ENCODE results near the gene ALG6.

Gene ALG6

DNA sequence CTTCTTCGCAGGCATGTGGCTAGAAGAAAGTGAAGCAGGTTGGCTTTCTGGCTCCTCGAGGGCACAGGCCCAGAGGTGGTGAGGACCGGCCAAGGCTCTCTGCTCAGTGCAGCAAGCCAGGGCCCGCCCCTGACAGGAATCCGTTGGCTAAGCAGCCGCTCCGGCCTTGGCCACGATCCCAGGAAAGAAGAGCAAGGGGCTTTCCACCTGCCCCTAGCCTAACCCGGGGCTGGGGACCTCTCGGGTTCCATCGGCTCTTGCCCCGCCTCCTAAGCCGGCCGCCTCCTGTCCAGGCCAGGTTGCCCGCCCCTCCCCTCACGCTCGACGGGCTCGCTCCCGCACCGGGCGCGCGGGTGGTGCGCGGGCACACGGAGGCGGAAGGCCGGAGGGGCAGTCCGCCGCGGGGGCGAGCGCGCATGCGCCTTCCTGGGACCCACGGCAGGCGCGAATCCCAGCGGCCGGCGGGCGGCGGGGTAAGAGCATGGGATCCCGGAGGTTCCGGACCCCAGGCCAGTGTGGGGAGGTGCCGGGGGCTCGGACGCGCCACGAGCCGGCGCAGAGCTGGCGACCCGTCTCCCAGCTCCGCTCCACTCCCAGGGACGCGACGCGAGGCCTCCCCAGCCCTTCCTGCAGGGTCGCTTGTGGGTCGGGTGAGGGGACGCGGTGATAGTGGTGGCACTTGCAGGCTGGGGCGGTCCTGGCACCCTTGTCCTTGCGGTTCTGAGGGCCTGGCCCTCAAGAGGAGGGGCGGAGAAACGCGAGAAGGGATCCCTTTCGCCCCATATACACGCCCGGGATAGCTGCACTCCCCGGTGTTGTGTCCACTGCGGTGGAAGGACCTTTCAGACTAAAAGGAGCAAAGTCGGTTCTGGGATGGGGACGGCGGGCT lies at the start of gene ALG6:
ALG6 (plus strand) TSS at position 413 of the 889 bp plus-strand sequence. CDS start 3,351 bp downstream, outside the sequence.
- DNase-seq, result peak; percentile 85

DNA sequence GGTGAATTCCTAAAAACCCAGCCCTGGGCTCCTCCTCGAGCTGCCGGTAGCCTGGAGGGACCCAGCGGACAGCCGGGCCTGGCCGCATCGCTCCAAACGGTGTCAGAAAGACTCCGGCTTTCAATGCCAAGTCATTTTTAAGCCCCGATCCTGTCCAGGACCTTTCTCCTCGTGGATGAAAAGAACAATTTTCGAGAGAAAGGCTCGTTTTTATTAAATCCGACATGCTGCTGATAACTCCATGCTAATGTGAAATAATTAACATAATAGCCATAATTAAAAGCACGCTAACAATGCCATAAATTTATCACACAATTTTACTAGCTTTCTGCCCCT lies 49.6 kb upstream of the ALG6 start:
- DNase-seq, result no peak

DNA sequence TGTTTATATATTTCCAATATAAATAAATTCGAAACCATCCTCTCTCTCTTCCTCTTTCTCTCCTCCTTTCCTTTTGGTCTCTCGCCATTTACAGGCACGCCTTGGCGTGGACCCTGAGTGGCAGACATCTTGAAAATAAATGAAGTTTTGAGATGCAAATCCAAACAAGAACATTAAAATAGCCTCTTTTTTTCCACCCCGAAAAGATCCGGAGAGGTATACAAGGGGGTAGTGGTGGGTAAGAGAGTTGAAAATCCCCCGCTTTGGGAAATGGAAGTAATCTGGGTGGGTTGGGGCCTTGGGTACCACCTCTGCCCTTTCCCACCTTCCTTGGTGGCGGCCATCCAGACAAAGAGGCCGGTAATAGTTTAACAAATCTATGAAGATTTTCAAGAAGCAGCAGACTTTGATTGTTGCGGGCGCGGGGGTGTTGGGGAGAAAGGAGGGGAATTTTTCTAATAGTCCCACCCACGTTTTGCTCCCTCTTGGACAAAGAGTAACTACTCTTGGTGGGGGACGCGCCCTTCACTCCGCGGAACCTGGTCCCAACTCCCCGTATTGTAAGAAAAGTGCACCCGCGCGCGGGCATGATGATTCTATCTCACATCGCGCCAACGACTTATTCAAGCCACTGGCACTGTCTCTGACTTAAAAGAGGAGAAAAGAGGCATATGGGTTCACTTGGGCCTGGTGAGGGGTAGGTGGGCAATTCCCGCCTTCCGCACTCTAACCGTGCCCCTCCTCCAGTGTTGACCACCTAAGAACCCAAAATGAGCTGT lies 49.0 kb upstream of the ALG6 start:
- no peak for DNase-seq

- DNase-seq, result no peak
These were observed 48.1 kb upstream of the ALG6 start for GRCh38 chr1:63319046-63320021.

- no peak for DNase-seq
These were observed 47.3 kb upstream of the ALG6 start for GRCh38 chr1:63320022-63320721.

GRCh38 chr1:63321066-63321784 lies 46.2 kb upstream of the ALG6 start:
- no peak for DNase-seq

DNA sequence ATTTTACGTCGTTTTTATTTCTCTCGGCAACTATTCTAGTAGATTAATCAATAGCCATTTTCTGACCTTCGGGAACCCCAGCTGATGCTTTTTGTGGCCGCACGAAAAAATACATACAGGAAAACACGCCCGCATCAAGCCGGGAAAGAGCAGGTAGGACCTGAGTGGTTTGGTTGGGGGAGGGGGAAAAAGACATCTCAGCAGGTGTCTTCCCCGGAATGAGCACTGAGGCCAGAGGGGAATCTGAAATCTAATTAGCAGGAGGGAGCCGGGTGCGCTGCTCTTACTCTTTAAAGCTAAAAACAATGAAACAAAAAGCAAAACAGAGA lies 45.7 kb upstream of the ALG6 start:
- DNase-seq, result no peak

DNA sequence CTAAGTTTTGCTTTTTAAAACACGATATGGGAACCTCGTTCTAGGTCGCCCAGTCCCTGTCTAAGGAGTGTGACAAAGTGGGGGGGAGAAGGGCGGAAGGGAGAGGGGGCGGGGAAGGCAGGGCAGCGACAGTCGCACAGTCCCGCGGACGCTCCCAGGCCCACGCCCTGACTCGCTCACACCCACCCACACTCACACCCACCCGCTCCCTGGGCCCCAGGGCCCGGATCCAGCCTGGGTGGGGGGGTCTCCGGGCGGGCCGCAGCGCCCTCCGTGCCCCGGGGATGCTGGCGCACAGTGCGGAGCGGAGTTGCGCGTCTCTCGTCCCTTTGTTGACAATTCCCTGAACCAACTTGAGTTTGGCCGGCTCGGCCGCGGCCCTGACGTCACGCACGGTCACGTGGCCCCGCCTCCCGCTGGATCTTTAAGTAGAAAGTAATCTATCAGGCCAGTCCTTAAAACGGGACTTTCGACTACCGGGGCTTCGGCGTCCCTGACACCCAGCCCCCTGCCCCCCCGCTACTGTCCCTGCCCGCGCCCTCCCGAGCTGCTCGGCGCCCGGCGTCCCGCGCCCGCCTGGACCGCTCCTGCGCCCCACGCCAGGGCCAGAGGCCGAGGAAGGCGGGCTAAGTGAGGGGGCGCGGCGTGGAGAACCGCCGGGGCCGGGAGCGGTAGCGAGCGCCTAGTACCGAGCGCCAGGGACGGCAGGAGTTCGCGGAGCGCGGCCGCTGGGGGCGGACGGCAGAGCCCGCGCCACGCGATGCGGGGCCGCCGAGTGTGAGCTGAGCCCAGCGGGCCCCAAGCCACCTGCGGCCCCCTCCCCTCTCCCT lies 45.1 kb upstream of the ALG6 start, which contains the start of gene FOXD3:
FOXD3 (plus strand) TSS at position 454 of the 830 bp plus-strand sequence. CDS start 492 bp downstream, outside the sequence.
- DNase-seq, result peak; percentile 65

DNA sequence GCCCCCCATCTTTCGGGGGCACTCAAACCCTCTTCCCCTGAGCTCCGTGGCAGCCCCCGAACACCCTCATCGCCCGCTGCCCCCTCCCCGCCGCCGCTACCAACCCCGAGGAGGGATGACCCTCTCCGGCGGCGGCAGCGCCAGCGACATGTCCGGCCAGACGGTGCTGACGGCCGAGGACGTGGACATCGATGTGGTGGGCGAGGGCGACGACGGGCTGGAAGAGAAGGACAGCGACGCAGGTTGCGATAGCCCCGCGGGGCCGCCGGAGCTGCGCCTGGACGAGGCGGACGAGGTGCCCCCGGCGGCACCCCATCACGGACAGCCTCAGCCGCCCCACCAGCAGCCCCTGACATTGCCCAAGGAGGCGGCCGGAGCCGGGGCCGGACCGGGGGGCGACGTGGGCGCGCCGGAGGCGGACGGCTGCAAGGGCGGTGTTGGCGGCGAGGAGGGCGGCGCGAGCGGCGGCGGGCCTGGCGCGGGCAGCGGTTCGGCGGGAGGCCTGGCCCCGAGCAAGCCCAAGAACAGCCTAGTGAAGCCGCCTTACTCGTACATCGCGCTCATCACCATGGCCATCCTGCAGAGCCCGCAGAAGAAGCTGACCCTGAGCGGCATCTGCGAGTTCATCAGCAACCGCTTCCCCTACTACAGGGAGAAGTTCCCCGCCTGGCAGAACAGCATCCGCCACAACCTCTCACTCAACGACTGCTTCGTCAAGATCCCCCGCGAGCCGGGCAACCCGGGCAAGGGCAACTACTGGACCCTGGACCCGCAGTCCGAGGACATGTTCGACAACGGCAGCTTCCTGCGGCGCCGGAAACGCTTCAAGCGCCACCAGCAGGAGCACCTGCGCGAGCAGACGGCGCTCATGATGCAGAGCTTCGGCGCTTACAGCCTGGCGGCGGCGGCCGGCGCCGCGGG lies 44.2 kb upstream of the ALG6 start:
- peak; percentile 64 for DNase-seq

DNA sequence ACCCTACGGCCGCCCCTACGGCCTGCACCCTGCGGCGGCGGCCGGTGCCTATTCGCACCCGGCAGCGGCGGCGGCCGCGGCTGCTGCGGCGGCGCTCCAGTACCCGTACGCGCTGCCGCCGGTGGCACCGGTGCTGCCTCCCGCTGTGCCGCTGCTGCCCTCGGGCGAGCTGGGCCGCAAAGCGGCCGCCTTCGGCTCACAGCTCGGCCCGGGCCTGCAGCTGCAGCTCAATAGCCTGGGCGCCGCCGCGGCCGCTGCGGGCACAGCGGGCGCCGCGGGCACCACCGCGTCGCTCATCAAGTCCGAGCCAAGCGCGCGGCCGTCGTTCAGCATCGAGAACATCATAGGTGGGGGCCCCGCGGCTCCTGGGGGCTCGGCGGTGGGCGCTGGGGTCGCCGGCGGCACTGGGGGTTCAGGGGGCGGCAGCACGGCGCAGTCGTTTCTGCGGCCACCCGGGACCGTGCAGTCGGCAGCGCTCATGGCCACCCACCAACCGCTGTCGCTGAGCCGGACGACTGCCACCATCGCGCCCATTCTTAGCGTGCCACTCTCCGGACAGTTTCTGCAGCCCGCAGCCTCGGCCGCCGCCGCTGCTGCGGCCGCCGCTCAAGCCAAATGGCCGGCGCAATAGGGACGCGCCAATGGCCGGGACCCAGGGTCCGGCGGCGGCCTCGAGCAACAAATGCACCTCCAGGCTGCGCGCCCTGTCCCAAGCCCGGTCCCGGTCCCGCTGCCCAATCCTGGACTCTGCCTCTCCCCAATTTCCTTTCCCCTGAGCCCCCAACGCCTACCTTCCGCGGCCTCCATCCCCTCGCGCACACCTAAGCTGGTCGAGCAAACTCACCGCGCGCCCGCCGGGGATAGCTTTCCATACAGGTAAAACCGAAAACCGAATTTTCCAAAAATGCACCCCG lies 43.3 kb upstream of the ALG6 start:
- no peak for DNase-seq

- DNase-seq, result no peak
These were observed 42.7 kb upstream of the ALG6 start for GRCh38 chr1:63324779-63325119.

DNA sequence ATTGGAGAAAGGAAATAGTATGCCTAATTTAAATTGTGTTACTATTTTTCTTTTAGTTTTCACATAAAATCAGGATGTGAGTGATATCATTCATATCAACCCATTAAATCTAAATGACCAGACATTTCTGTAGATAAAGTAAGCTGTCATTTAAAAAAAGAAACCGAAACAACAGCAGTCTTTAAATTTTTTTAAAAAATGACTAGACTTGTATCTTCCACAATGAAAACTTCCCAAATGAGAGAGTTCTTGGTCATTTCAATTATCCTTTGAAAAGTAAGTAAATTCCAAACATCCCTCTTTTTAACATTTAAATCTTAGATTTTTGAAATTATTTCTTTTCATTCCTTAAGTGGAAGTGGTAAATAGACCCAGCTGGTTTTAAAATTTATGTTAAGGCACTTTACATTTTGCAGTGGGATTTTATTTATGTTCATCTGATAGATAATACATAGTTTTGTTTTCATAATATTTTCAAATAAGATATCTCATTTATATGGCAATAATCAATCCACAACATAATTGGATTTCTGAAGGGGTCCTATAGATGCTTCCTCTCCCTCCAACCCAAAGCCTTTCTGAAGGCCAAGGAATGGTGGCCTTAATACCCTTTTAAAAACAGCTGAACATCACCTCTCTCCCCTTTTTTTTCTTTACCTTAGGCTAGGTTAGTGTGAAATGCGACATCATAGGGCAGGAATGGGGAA lies 42.0 kb upstream of the ALG6 start:
- DNase-seq, result no peak

DNA sequence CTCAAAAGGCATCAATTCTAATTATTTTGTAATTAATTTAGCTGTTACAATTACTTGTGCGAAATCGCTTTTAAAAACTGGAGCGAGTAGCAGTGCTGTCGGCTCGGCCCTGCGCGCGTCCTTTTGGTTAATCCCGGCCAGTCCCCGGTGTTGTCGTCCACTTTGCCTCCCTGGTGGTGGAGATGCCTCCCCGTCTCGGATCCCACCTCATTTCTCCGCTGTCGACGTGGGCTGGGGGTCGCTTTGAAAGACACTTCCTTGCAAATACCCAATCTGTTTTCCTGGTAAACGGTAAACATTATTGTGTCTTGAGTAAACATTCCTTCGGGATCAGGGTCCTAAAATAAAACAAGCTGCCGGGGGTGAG lies 41.3 kb upstream of the ALG6 start:
- no peak for DNase-seq

DNA sequence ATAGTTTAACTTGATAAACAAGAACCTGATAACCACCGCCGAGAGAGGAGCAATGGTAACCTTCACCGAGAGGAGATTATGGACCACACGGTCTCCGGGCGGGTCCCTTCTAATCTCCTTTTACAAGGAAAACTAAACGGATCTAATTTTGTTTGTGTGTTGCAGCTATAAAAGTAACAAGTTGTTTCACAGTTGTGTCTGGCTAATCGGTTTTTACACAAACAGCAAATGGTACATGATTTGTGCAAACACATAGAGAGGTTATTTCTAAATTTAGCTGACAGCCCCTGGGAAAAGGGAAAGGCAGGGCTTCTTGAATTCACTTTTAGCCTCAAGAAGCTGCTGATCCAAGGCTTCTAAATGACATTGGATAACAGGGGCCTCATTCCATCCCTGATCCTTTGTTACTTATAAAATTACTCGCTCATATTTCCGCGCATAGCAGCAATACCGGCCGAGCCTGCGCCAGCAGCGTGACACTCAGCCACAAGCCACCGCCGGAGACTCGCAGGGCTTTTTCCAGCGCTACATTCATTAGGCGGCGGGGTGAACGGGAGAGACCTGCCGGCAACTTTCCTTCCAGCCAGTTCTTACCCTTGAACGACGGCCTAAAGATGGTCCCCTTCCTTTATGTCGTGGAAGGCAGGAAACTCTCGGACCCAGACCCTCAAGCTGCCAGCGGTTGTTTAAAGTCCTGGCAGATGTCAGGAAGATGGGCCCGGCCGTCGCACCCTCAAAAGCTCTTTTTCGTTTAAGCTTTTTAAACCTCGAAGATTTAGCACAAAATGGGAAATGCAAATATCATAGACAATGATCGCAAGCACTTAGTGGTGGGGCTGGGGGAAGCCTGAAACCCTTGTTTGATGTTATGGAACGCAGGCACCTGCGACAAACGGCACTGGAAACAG lies 40.7 kb upstream of the ALG6 start:
- no peak for DNase-seq

GRCh38 chr1:63327417-63328054 lies 39.9 kb upstream of the ALG6 start:
- DNase-seq, result peak; percentile 50

DNA sequence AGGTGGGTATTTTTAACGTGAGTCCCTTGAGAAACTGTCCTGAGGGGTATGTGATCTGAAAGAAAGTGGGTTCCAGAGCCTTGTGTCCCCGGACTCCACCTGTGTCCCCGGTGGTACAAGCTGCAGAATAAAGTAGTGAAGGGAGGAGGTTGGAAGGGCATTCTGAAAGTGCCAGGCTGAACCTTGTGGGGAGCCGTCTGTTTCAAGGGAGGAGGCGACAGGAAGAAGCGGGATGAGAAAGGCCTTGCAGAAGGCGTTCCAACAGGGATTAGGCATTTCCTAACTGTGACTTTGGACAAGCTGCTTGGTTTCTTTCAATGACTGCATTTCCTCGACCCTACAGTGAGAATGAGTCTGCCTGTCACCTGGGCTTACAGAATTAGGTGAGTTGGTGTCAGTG lies 39.3 kb upstream of the ALG6 start:
- DNase-seq, result no peak
